ENCODE measurements around the gene LRRC43.
A peak's percentile ranks its signal among the peaks of the same experiment; 100 is the strongest.
"Not testable (repeated sequence)": the region's sequence is repeated elsewhere in the genome, so short reads cannot be mapped to it uniquely, and the experiment has no call there.

LRRC43 gene

DNA sequence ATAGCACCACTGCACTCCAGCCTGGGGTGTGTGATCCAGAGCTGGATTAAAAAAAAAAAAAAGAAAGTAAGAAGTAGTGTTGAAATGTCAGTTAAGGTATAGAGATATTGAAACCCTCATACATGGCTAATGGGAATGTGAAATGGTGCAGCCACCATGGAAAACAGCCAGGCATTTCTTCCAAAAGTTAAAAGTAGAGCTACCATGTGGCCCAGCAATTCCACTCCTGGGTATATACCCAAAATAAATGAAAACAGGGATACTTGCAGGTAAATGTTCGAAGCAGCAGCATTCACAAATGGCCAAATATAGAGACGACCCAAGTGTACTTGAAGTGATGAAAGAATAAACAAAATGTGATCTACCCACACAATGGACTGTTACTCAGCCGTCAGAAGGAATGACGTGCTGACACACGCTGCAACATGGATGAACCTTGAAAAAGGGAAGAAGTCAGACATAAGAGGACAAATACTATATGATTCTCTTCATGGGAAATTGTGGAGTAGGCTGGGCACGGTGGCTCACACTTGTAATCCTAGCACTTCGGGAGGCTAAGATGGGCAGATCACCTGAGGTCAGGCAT is 24.1 kb upstream of the LRRC43 start:
- DNase-seq (ENCODE audit: low spot score): no peak

GRCh38 chr12:122159882-122160281 is 23.0 kb upstream of the LRRC43 start:
- peak; percentile 16 for DNase-seq (ENCODE audit: low spot score)

- no peak for DNase-seq (ENCODE audit: low spot score)
These were observed 22.2 kb upstream of the LRRC43 start for GRCh38 chr12:122160761-122161160.

DNA sequence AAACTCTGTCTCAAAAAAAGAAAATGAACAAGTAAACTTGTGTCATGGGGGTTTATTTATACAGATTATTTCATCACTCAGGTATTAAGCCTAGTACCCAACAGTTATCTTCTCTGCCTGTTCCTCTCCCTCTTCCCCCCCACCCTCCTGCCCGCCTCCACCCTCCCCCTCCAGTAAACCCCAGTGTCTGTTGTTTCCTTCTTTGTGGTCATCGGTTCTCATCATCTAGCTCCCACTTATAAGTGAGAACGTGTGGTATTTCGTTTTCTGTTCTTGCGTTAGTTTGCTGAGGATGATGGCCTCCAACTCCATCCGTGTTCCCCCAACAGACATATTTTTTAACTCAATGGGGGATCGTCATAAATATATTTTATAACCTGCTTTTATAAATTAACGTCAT is 21.2 kb upstream of the LRRC43 start:
- DNase-seq (ENCODE audit: low spot score): no peak

DNA sequence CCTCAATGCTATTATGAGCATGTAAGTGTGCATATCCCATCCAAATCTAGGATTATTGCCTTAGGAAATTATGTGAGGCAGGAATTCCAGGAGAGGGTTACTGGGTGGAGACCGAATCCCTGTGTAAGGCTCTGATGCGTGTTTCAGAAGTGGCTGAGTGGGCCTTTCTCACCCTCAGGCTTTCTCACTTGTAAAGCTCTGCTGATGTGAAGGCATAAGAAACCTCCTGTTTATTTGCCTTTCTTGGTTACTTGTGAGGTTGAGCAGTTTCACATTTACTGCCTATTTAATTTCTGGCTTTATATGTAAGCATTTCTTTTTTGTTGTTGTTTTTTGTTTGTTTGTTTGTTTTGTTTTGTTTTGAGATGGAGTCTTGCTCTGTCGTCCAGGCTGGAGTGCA is 19.9 kb upstream of the LRRC43 start:
- no peak for DNase-seq (ENCODE audit: low spot score)

DNA sequence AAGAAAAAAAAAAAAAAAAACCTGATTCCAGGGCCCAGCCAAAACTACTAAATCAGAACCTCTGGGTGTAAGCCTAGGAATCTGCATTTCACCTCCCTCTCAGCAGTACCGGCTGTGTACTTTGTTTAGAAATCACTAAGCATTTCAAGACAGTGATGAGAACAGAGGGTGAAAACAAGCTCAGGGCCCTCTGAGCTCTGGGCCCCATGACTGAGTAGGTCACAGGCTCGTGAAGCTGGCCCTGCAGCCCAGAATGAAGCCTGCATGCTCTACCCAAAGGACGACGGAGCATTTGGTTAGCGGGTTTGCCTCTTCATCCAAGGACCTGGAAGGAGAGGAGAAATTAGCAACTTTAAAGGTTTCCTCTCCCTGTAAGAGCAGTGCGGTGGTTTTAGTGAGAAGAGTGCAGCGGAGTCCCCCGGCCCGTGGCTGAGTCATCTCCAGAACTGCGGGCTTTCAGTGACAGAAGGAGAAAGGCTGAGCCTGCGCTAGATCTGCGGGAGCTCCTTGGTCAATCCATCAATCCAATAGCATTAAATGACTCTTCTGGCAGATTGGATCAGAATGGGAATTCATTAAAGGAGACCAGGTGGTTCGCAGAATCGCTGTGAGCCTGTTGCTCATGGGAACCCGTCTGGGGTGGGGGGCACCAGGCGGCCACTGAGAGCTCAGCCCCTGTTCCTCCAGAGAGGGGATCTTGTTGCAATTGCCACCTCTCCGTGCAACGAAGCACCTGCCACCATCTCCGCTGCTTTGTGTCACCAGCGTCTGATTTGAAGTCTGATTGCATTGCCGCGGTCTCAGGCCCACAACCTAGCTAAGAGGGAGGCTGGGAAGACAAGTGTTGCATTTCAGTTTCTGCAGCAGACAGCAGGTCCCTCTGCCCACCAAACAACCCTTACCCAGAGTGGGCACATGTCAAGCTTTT is 16.2 kb upstream of the LRRC43 start:
- no peak for DNase-seq (ENCODE audit: low spot score)

- DNase-seq (ENCODE audit: low spot score): no peak
These were observed 15.5 kb upstream of the LRRC43 start for GRCh38 chr12:122167356-122167925.

DNA sequence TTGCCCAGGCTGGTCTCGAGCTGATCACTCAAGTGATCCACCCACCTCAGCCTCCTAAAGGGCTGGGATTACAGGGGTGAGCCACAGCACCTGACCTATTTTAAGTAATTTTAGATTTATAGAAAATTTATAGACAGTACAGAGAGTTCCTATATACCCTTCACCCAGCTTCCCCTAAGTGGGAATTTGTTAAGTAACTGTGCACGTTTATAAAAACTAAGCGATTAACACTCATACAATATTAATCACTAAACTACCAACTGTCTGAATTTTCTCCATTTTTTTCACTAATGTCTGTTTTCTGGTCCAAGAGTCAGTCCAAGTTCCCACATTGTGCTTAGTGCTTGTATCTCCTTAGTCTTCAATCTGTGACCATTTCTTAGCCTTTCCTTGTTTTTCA is 14.4 kb upstream of the LRRC43 start:
- no peak for DNase-seq (ENCODE audit: low spot score)

GRCh38 chr12:122171399-122171798 is 11.5 kb upstream of the LRRC43 start:
- DNase-seq (ENCODE audit: low spot score): no peak

GRCh38 chr12:122172262-122172939 is 10.5 kb upstream of the LRRC43 start:
- no peak for DNase-seq (ENCODE audit: low spot score)

DNA sequence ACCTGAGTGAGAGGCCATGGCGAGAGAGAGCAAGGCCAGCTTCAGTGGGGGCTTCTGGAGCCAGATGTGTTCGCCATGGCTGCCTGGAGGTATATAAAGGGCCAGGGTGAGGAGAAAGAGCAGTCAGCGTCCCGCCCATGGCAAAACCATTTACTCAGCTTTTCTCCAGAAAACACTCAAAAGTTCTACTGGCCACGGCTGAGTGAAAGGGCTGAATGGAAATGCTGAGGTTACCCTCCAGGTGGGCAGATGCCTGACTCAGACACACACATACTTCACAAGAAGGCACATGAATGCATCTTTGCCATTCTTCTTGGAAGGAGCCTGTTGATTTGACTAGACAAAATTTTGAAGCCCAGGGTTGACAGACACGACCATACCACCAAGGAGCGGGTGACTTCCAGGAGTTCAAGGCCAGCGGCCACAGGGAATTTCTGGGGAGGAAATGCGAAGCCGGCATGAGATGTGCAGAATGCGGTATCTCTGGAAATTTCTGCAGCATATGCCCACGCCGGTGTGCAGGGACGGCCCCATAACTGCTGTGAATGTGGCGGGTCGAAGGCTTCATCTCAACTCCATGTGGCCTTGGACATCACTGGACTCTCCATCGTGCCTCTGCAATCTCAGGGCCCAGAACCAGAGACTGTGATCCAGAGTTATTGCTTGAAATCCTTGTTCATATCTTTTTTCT is 8.6 kb upstream of the LRRC43 start, which contains the start of gene IL31:
IL31 (minus strand) TSS at position 67 of the 691 bp plus-strand sequence; CDS start at position 18, 49 bp downstream.
- DNase-seq (ENCODE audit: low spot score): no peak

- not testable (repeated sequence) for DNase-seq (ENCODE audit: low spot score)
These were observed 6.5 kb upstream of the LRRC43 start for GRCh38 chr12:122176473-122176872.

- no peak for DNase-seq (ENCODE audit: low spot score)
These were observed 641 bp downstream of the LRRC43 start for GRCh38 chr12:122183588-122183940.

DNA sequence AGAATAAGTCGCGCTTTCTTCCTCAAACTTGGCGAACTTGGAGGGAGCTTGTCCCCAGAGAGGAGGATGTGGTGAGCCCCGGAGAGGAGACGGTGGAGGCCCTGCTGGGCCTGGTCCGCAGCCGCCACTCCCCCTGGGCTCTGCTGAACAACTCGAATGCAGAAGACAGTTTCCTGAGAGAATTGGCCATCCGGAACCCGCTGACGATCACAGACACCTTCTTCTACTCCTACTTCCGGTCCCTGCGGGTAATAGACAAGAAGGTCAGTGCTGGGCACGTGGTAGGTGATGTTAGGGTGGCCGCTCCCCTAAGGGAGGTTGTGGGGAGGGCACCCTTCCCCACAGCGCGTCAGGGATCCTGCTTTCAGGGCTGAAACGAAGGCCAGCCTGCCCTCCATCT is 1.6 kb downstream of the LRRC43 start:
- no peak for DNase-seq (ENCODE audit: low spot score)

DNA sequence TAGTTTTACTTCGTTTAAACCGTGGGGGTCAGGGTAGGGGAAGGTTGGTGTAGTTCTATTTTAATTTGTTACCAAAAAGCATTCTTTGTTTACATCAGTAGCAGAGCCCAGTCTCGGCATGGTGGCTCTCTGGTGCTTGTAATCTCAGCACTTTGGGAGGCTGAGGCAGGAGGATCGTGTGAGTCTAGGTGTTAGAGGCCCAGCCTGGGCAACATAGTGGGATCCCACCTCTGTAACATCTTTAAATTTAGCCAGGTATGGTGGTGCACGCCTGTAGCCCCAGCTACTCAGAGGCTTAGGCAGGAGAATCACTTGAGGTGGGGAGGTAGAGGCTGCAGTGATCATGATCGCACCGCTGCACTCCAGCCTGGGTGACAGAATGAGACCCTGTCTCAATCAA is 2.2 kb downstream of the LRRC43 start:
- no peak for DNase-seq (ENCODE audit: low spot score)

GRCh38 chr12:122185494-122186082 is 2.7 kb downstream of the LRRC43 start:
- no peak for DNase-seq (ENCODE audit: low spot score)

- DNase-seq (ENCODE audit: low spot score): no peak
These were observed 4.5 kb downstream of the LRRC43 start for GRCh38 chr12:122187466-122187865.

- DNase-seq (ENCODE audit: low spot score): no peak
These were observed 6.9 kb downstream of the LRRC43 start for GRCh38 chr12:122189626-122190475.

GRCh38 chr12:122190842-122191668 is 8.1 kb downstream of the LRRC43 start:
- peak; percentile 84 for DNase-seq (ENCODE audit: low spot score)

DNA sequence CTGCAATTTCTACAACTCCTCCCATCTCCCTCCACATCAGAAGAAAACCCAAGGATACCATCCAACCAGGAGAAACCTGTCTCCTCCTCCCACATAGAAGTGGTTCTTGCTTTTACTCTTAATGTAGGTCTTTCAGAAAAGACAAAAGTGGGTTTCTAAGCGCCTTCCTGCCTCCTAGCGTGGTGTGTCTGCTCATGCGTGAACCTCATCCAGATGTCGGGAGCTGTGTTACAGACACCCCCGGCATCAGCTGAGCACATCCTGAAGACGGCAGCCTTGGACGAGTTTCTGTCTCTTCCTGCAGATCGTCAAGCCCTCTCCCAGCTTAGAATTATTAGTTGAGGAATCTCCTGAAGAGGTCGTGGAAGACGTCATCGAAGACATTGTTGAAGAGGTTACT is 9.5 kb downstream of the LRRC43 start:
- no peak for DNase-seq (ENCODE audit: low spot score)
